HL-60 (cell line): ENCODE results near the gene KANSL3.

Source experiments
- CTCF ChIP-seq: IDR thresholded peaks from one replicate; pipeline ENCODE4 v1.5.1; 2011; ENCODE audit warnings: low read length, control low read depth, inconsistent platforms; ENCODE audit not compliant: insufficient read depth
- GABPA ChIP-seq: IDR thresholded peaks from 2 replicates; pipeline ENCODE4 v1.6.1; 2012; ENCODE audit warnings: low read depth
- POLR2AphosphoS5 ChIP-seq: IDR thresholded peaks from 2 replicates; pipeline ENCODE4 v1.6.1; 2012; ENCODE audit warnings: low read depth
- TF ChIP-seq, protein P1 (sequence below): IDR thresholded peaks from 2 replicates; pipeline ENCODE4 v1.6.1; 2012; ENCODE audit warnings: low read depth; ENCODE audit not compliant: insufficient replicate concordance

- TF ChIP-seq CTCF (no peak), GABPA (no peak), POLR2AphosphoS5 (no peak)
- TF ChIP-seq, protein P1, sequence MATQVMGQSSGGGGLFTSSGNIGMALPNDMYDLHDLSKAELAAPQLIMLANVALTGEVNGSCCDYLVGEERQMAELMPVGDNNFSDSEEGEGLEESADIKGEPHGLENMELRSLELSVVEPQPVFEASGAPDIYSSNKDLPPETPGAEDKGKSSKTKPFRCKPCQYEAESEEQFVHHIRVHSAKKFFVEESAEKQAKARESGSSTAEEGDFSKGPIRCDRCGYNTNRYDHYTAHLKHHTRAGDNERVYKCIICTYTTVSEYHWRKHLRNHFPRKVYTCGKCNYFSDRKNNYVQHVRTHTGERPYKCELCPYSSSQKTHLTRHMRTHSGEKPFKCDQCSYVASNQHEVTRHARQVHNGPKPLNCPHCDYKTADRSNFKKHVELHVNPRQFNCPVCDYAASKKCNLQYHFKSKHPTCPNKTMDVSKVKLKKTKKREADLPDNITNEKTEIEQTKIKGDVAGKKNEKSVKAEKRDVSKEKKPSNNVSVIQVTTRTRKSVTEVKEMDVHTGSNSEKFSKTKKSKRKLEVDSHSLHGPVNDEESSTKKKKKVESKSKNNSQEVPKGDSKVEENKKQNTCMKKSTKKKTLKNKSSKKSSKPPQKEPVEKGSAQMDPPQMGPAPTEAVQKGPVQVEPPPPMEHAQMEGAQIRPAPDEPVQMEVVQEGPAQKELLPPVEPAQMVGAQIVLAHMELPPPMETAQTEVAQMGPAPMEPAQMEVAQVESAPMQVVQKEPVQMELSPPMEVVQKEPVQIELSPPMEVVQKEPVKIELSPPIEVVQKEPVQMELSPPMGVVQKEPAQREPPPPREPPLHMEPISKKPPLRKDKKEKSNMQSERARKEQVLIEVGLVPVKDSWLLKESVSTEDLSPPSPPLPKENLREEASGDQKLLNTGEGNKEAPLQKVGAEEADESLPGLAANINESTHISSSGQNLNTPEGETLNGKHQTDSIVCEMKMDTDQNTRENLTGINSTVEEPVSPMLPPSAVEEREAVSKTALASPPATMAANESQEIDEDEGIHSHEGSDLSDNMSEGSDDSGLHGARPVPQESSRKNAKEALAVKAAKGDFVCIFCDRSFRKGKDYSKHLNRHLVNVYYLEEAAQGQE = no peak
Measured at GRCh38 chr2:96685577-96686459, 47.7 kb upstream of the KANSL3 start.
